CD4-positive, alpha-beta T cell (primary cell): ENCODE measurements around the gene IFITM5. TPM values are rescaled to one million over a fixed set of nuclear protein-coding genes. Genes with fewer than 3 reads are reported as not detected.

Source experiments
- ATAC-seq: fragments of 200-7000 bp; cut with Tn5 transposase; one replicate; pipeline ENCODE4 v1.10.0; 2022; ENCODE audit warnings: mild to moderate bottlenecking; ENCODE audit not compliant: poor library complexity
- CTCF ChIA-PET: fragments of 350-600 bp; sonication (Branson Sonifier 250); formaldehyde crosslinking; loops from one replicate; lab custom pipeline; 2021; ENCODE audit warnings: antibody characterized with exemption, inconsistent platforms; lab: Charles Lee
- POLR2A ChIA-PET: fragments of 350-600 bp; sonication (Branson Sonifier 250); formaldehyde crosslinking; loops from one replicate; lab custom pipeline; 2021; ENCODE audit warnings: antibody characterized with exemption, inconsistent platforms; lab: Charles Lee
- DNase-seq, 14 experiments: peaks; one replicate each; pipeline ENCODE4 v3.0.0-alpha.2; 2013 to 2020; ENCODE audit warnings: mixed read lengths in 2 of 14
- H3K27ac ChIP-seq, 2 donors: one replicate each; pipeline versions ENCODE4 v1.5.1 to v1.7.0; 2013; ENCODE audit warnings: low read length in 2 of 2, low read depth in 1 of 2, mild to moderate bottlenecking in 1 of 2
- H3K27me3 ChIP-seq, 2 experiments: 1 replicate in 1 of 2; 2 replicates in 1 of 2; pipeline versions ENCODE4 v1.6.1 to v1.7.0; 2013; ENCODE audit warnings: low read length in 2 of 2, control low read depth in 1 of 2, mild to moderate bottlenecking in 1 of 2, moderate library complexity in 1 of 2; ENCODE audit not compliant: insufficient read depth in 2 of 2, control insufficient read depth in 1 of 2
- H3K36me3 ChIP-seq: one replicate; pipeline ENCODE4 v1.6.1; 2013; ENCODE audit warnings: low read length, control low read depth; ENCODE audit not compliant: insufficient read depth
- H3K4me1 ChIP-seq: one replicate; pipeline ENCODE4 v1.6.1; 2013; ENCODE audit warnings: low read length, control low read depth; ENCODE audit not compliant: insufficient read depth
- H3K4me3 ChIP-seq: one replicate; pipeline ENCODE4 v1.5.1; 2013; ENCODE audit warnings: mild to moderate bottlenecking, low read length, moderate library complexity
- H3K9me3 ChIP-seq, 2 experiments: 1 replicate in 1 of 2; 2 replicates in 1 of 2; pipeline versions ENCODE4 v1.6.1 to v1.7.0; 2013; ENCODE audit warnings: low read length in 2 of 2, mild to moderate bottlenecking in 2 of 2, control low read depth in 1 of 2, moderate library complexity in 1 of 2; ENCODE audit not compliant: control insufficient read depth in 1 of 2, insufficient read depth in 1 of 2
- H3K27ac Mint-ChIP-seq: one replicate; pipeline ENCODE4 v1.8.0; 2020; ENCODE audit warnings: mixed read lengths
- H3K27me3 Mint-ChIP-seq: one replicate; pipeline ENCODE4 v1.8.0; 2021; ENCODE audit warnings: mixed read lengths
- H3K36me3 Mint-ChIP-seq: one replicate; pipeline ENCODE4 v1.8.0; 2021; ENCODE audit warnings: low read depth, mixed read lengths
- H3K4me1 Mint-ChIP-seq: one replicate; pipeline ENCODE4 v1.8.0; 2021; ENCODE audit warnings: low read depth, mixed read lengths
- H3K4me3 Mint-ChIP-seq: one replicate; pipeline ENCODE4 v1.8.0; 2020; ENCODE audit warnings: mild to moderate bottlenecking, mixed read lengths
- H3K9me3 Mint-ChIP-seq: one replicate; pipeline ENCODE4 v1.8.0; 2020; ENCODE audit warnings: mixed read lengths
- intact Hi-C, 2 experiments: fragments of 100-400 bp; cut with DNase I in 1 of 2; cut with micrococcal nuclease in 1 of 2; formaldehyde crosslinking; loops; one replicate each; pipeline versions ENCODE4 v1.15.1 to v1.9.0; 2023 to 2025; cut with DNase I, micrococcal nuclease
- total RNA-seq, 174 experiments: library from RNA in 2 of 174; stranded (reverse) in 2 of 174; gene quantifications; one replicate each; pipeline ENCODE4 v1.2.3 and lab custom pipeline; 2021 to 2026
- TF ChIP-seq, protein P1 (sequence below): fragments of 200-600 bp; IDR thresholded peaks from one replicate; pipeline ENCODE4 v1.8.0; 2022; ENCODE audit warnings: antibody characterized with exemption, mild to moderate bottlenecking

Gene IFITM5
- total RNA-seq, 2 experiments from 2014 or later: not detected

DNA sequence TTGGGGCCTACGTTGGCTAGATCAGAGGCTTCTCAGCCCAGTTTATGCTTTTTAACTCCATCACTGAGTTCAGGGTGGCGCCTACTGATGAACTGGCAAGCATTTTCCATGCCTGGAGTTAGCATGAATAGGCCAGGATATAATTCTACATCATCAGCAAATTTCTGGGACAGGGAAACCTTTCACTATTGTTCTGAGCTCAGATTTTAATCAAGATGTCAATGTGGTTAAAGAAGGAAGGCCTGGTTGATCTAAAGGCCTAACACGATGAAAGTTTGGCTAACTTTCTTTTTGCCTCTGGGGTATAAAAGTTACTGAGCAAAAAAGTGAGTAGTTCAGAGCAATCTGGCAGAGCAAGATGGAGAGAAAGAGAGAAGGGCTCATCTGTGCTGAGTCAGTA lies 43.0 kb upstream of the IFITM5 start:
- ChIA-PET POLR2A (interaction anchor here (0.6 kb wide), 1 partner anchor 25 kb away, joined by 3 read pairs; no protein-coding TSS in a partner anchor), CTCF (no interaction called here)
- H3K36me3 Mint-ChIP-seq: no peaks in the 10 kb centered on the region
- H3K27me3 Mint-ChIP-seq: no peaks in the 10 kb centered on the region
- TF ChIP-seq, protein P1, sequence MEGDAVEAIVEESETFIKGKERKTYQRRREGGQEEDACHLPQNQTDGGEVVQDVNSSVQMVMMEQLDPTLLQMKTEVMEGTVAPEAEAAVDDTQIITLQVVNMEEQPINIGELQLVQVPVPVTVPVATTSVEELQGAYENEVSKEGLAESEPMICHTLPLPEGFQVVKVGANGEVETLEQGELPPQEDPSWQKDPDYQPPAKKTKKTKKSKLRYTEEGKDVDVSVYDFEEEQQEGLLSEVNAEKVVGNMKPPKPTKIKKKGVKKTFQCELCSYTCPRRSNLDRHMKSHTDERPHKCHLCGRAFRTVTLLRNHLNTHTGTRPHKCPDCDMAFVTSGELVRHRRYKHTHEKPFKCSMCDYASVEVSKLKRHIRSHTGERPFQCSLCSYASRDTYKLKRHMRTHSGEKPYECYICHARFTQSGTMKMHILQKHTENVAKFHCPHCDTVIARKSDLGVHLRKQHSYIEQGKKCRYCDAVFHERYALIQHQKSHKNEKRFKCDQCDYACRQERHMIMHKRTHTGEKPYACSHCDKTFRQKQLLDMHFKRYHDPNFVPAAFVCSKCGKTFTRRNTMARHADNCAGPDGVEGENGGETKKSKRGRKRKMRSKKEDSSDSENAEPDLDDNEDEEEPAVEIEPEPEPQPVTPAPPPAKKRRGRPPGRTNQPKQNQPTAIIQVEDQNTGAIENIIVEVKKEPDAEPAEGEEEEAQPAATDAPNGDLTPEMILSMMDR: no peak
- H3K4me1 Mint-ChIP-seq: peaks cover 11% of the 10 kb centered on the region
- no peaks in the 10 kb centered on the region for H3K27me3 ChIP-seq
- H3K27ac ChIP-seq: no peak overlapping the region
- H3K4me3 Mint-ChIP-seq: no peak overlapping the region
- H3K4me3 ChIP-seq: no peak overlapping the region
- H3K9me3 ChIP-seq: peaks cover 0 to 10% of the 10 kb centered on the region in 2 experiments
- ATAC-seq (no peak), DNase-seq (no peak)
- H3K4me1 ChIP-seq: peaks cover 8% of the 10 kb centered on the region
- H3K27ac Mint-ChIP-seq: no peak overlapping the region
- H3K36me3 ChIP-seq: no peaks in the 10 kb centered on the region
- H3K9me3 Mint-ChIP-seq: no peaks in the 10 kb centered on the region
- intact Hi-C loops: no loop called here

- CTCF ChIA-PET: interaction anchor here (1.2 kb wide), 1 partner anchor 15 kb away, joined by 4 read pairs; no protein-coding TSS in a partner anchor
- ATAC-seq: no peak
- Histone ChIP-seq H3K4me1 (peaks cover 19% of the 10 kb centered on the region), H3K27me3 (no peaks in the 10 kb centered on the region), H3K9me3 (peaks cover 0 to 10% of the 10 kb centered on the region in 2 experiments), H3K27ac (no peak overlapping the region), H3K4me3 (no peak overlapping the region), H3K36me3 (no peaks in the 10 kb centered on the region)
- DNase-seq: no peak
- H3K36me3 Mint-ChIP-seq: no peaks in the 10 kb centered on the region
- H3K4me3 Mint-ChIP-seq: no peak overlapping the region
- H3K9me3 Mint-ChIP-seq: no peaks in the 10 kb centered on the region
- POLR2A ChIA-PET: interaction anchor here (1.2 to 1.3 kb wide), 3 partner anchors 10 to 15 kb away, joined by 3 to 4 read pairs (median 3); no protein-coding TSS in a partner anchor
- H3K4me1 Mint-ChIP-seq: peaks cover 23% of the 10 kb centered on the region
- intact Hi-C loops: no loop called here
- no peaks in the 10 kb centered on the region for H3K27me3 Mint-ChIP-seq
- no peak overlapping the region for H3K27ac Mint-ChIP-seq
- TF ChIP-seq, protein P1: no peak
Observed at GRCh38 chr11:340539-341512, 41.5 kb upstream of the IFITM5 start.

- Histone ChIP-seq H3K27ac (no peak overlapping the region), H3K4me3 (no peak overlapping the region), H3K9me3 (peaks cover 0 to 10% of the 10 kb centered on the region in 2 experiments), H3K36me3 (no peaks in the 10 kb centered on the region), H3K4me1 (peaks cover 21% of the 10 kb centered on the region), H3K27me3 (no peaks in the 10 kb centered on the region)
- H3K9me3 Mint-ChIP-seq: no peaks in the 10 kb centered on the region
- DNase-seq (no peak), ATAC-seq (no peak)
- ChIA-PET POLR2A (interaction anchor here (0.9 to 1.3 kb wide), 4 partner anchors 9 to 133 kb away, joined by 3 to 4 read pairs (median 3); partner anchors contain the start of genes BET1L and RIC8A), CTCF (interaction anchor here (1.2 kb wide), 1 partner anchor 16 kb away, joined by 4 read pairs; no protein-coding TSS in a partner anchor)
- H3K4me3 Mint-ChIP-seq: no peak overlapping the region
- H3K27me3 Mint-ChIP-seq: no peaks in the 10 kb centered on the region
- no peak overlapping the region for H3K27ac Mint-ChIP-seq
- TF ChIP-seq, protein P1: no peak
- no peaks in the 10 kb centered on the region for H3K36me3 Mint-ChIP-seq
- intact Hi-C loops: no loop called here
- peaks cover 29% of the 10 kb centered on the region for H3K4me1 Mint-ChIP-seq
Observed at GRCh38 chr11:339963-340362, 40.6 kb upstream of the IFITM5 start.
